Epithelial cell of esophagus (primary cell): ENCODE measurements around the gene PDE3A.
A peak's percentile ranks its signal among the peaks of the same experiment; 100 is the strongest.
"Not testable (repeated sequence)": the region's sequence is repeated elsewhere in the genome, so short reads cannot be mapped to it uniquely, and the experiment has no call there.

Experiments used
- DNase-seq: peaks from one replicate; pipeline ENCODE4 v3.0.0; 2010; ENCODE audit warnings: low read depth
- H3K4me3 ChIP-seq: 2 replicates; pipeline ENCODE4 v1.5.1; 2011; ENCODE audit warnings: mild to moderate bottlenecking, low read length, control low read depth
- CTCF ChIP-seq: IDR thresholded peaks from 2 replicates; pipeline ENCODE4 v1.5.1; 2011; ENCODE audit warnings: low read depth, mild to moderate bottlenecking, low read length, control low read depth, inconsistent platforms; ENCODE audit not compliant: insufficient read depth; ENCODE audit errors: missing control alignments

The PDE3A gene

DNA sequence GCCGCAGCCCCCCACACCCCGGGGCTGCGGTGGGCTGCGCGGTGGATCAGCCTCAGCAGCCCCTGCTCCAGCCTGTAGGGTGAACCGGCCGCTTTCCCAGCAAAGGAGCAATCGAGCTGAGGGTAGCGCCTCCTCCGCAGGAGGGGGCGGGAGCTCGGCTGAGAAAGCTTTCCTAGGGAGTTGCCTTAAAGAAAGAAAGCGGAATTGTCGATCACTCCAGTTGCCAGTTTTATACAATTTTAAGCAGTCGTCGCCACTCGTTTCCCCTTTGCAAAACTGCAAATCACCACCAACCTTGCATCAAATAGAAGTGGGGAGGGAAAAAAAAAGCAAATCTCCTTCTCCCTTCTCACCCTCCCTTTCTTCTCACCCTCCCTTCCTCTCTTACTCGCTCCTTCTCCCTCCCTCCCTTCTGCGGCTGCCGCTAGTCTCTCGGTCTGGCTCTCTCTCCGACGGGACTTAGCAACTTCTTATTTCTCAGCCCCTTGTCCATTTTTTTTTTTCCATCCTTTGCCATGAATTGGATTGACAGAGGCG is at the start of gene PDE3A:
PDE3A (plus strand) TSS at position 424 of the 537 bp plus-strand sequence. CDS start 748 bp downstream, outside the sequence.
- peak; percentile 32 for DNase-seq
- peak within 1 kb of the TSS; percentile 44 for H3K4me3 ChIP-seq
- no peak for TF ChIP-seq CTCF

GRCh38 chr12:20319366-20319765 is 49.0 kb upstream of the PDE3A start:
- TF ChIP-seq CTCF, result no peak
- no peak overlapping the region for H3K4me3 ChIP-seq
- DNase-seq, result no peak

GRCh38 chr12:20320552-20320951 is 47.8 kb upstream of the PDE3A start:
- no peak for DNase-seq
- no peak overlapping the region for H3K4me3 ChIP-seq
- TF ChIP-seq CTCF, result no peak

GRCh38 chr12:20330826-20331505 is 37.4 kb upstream of the PDE3A start:
- not testable (repeated sequence) for DNase-seq, H3K4me3 ChIP-seq

GRCh38 chr12:20339060-20339459 is 29.3 kb upstream of the PDE3A start:
- no peak for TF ChIP-seq CTCF
- H3K4me3 ChIP-seq, result no peak overlapping the region
- no peak for DNase-seq

GRCh38 chr12:20342111-20342510 is 26.2 kb upstream of the PDE3A start:
- no peak overlapping the region for H3K4me3 ChIP-seq
- TF ChIP-seq CTCF, result no peak
- DNase-seq, result no peak

GRCh38 chr12:20345866-20346265 is 22.5 kb upstream of the PDE3A start:
- H3K4me3 ChIP-seq, result no peak overlapping the region
- no peak for DNase-seq
- no peak for TF ChIP-seq CTCF

- no peak overlapping the region for H3K4me3 ChIP-seq
- no peak for TF ChIP-seq CTCF
- DNase-seq, result no peak
Observed at GRCh38 chr12:20350026-20350425, 18.3 kb upstream of the PDE3A start.
